UCSD-AML1 (cell line): ENCODE data around the gene NUDT7.
A peak's percentile ranks its signal among the peaks of the same experiment; 100 is the strongest.

Source experiments
- DNase-seq: peaks from one replicate; lab custom pipeline; 2025; ENCODE audit not compliant: unreplicated experiment; lab: John Stamatoyannopoulos, UW

Gene NUDT7

GRCh38 chr16:77723108-77723514 is 797 bp downstream of the NUDT7 start:
- DNase-seq: peak; percentile 34

- no peak for DNase-seq
These were observed 1.9 kb downstream of the NUDT7 start for GRCh38 chr16:77724174-77724573.

- no peak for DNase-seq
These were observed 7.6 kb downstream of the NUDT7 start for GRCh38 chr16:77729951-77730350.

GRCh38 chr16:77732241-77732946 is 10.1 kb downstream of the NUDT7 start:
- DNase-seq: no peak

- no peak for DNase-seq
These were observed 14.6 kb downstream of the NUDT7 start for GRCh38 chr16:77736879-77737278.

- no peak for DNase-seq
These were observed 16.6 kb downstream of the NUDT7 start for GRCh38 chr16:77738706-77739558.

- DNase-seq: no peak
These were observed 17.2 kb downstream of the NUDT7 start for GRCh38 chr16:77739559-77739892.

GRCh38 chr16:77744141-77744540 is 21.8 kb downstream of the NUDT7 start:
- no peak for DNase-seq

- DNase-seq: no peak
These were observed 23.7 kb downstream of the NUDT7 start for GRCh38 chr16:77745972-77746371.

GRCh38 chr16:77748421-77749005 is 26.2 kb downstream of the NUDT7 start:
- no peak for DNase-seq

- DNase-seq: no peak
These were observed 27.1 kb downstream of the NUDT7 start for GRCh38 chr16:77749415-77749814.

- DNase-seq: no peak
These were observed 35.7 kb downstream of the NUDT7 start for GRCh38 chr16:77758046-77758445.

GRCh38 chr16:77758508-77758907 is 36.2 kb downstream of the NUDT7 start:
- no peak for DNase-seq

GRCh38 chr16:77759201-77759600 is 36.9 kb downstream of the NUDT7 start:
- no peak for DNase-seq

GRCh38 chr16:77759821-77760220 is 37.5 kb downstream of the NUDT7 start:
- no peak for DNase-seq

- no peak for DNase-seq
These were observed 38.5 kb downstream of the NUDT7 start for GRCh38 chr16:77760800-77761199.

GRCh38 chr16:77761204-77761603 is 38.9 kb downstream of the NUDT7 start:
- no peak for DNase-seq

- DNase-seq: no peak
These were observed 39.9 kb downstream of the NUDT7 start for GRCh38 chr16:77762262-77762661.

GRCh38 chr16:77763994-77764393 is 41.7 kb downstream of the NUDT7 start:
- no peak for DNase-seq

- no peak for DNase-seq
These were observed 44.9 kb downstream of the NUDT7 start for GRCh38 chr16:77767211-77767610.

GRCh38 chr16:77767826-77768225 is 45.5 kb downstream of the NUDT7 start:
- DNase-seq: no peak
